ENCODE results near the gene UBE2G2. TPM values are rescaled to one million over a fixed set of nuclear protein-coding genes. Genes with fewer than 3 reads are reported as not detected.

The UBE2G2 gene
- total and polyA plus RNA-seq, 2 donors (not counting 3 experiments of a cell fraction or from before 2014, with no cell fraction given) = 95.0 to 114 TPM

GRCh38 chr21:44774972-44775371 is 26.6 kb downstream of the UBE2G2 start:
- Histone ChIP-seq H3K36me3 (ENCODE audit: control insufficient read depth in 2 of 2, extremely low read depth in 1 of 2, insufficient read depth in 2 of 2, low read length in 2 of 2) (peaks cover 19 to 32% of the 10 kb centered on the region in 2 experiments), H2AFZ (ENCODE audit: low read depth, low read length) (no peak overlapping the region), H3K79me2 (ENCODE audit: control insufficient read depth, insufficient read depth, low read length) (peaks cover 14% of the 10 kb centered on the region), H3K4me2 (ENCODE audit: insufficient read depth, low read length) (no peak overlapping the region), H3K9me1 (replicated peaks; ENCODE audit: control insufficient read depth, extremely low read depth, insufficient read depth, low read length) (no peaks in the 10 kb centered on the region), H3K4me1 (ENCODE audit: control insufficient read depth, extremely low read depth, insufficient read depth, low read length) (no peaks in the 10 kb centered on the region), H3K4me3 (replicated peaks in 1 of 3; ENCODE audit: insufficient read depth in 1 of 3, low read depth in 1 of 3, low read length in 3 of 3) (no peak overlapping the region), H3K9me3 (replicated peaks; ENCODE audit: control insufficient read depth, insufficient read depth, low read length) (no peaks in the 10 kb centered on the region), H4K20me1 (replicated peaks; ENCODE audit: control insufficient read depth, extremely low read depth, insufficient read depth, low read length) (no peaks in the 10 kb centered on the region), H3K9ac (replicated peaks; ENCODE audit: extremely low read depth, insufficient read depth, low read length) (no peak overlapping the region), H3K27me3 (ENCODE audit: control insufficient read depth in 2 of 2, insufficient read depth in 2 of 2, low read length in 2 of 2) (no peaks in the 10 kb centered on the region), H3K27ac (ENCODE audit: insufficient read depth, low read depth, low read length) (no peak overlapping the region)
- TF ChIP-seq GATA2 (IDR thresholded peaks at IDR 0.05; ENCODE audit: insufficient read depth, insufficient read length, low read depth, low read length) (no peak), CTCF (IDR thresholded peaks at IDR 0.05; ENCODE audit: extremely low read depth in 1 of 2, insufficient read depth in 1 of 2, low read depth in 1 of 2, low read length in 2 of 2) (no peak), POLR2A (IDR thresholded peaks at IDR 0.05; ENCODE audit: low read depth, low read length) (no peak), MYC (IDR thresholded peaks at IDR 0.05; ENCODE audit: low read depth, low read length) (no peak), JUN (IDR thresholded peaks at IDR 0.05; ENCODE audit: borderline replicate concordance, insufficient read depth, insufficient read length, low read depth) (no peak), MAX (IDR thresholded peaks at IDR 0.05; ENCODE audit: insufficient read depth, insufficient read length) (no peak), EZH2 (IDR thresholded peaks at IDR 0.05; ENCODE audit: borderline replicate concordance, low read depth, low read length, severe bottlenecking) (no peak), FOS (IDR thresholded peaks at IDR 0.05; ENCODE audit: borderline replicate concordance, insufficient read depth, low read length) (no peak), POLR2AphosphoS5 (IDR thresholded peaks at IDR 0.05; ENCODE audit: insufficient read depth, low read depth, low read length) (no peak)
- ChIA-PET POLR2A (no interaction called here), CTCF (interaction anchor here (1.5 to 2.0 kb wide), 3 partner anchors 9 to 18 kb away, joined by 3 to 9 read pairs (median 6); no protein-coding TSS in a partner anchor)
- DNase-seq (ENCODE audit: low read depth, low spot score) (no peak), FAIRE-seq (no peak)
- BruUV-seq (replicated peaks) = no TSS peak
- dilution Hi-C loops (cut with MboI; ENCODE audit: extremely low pct_ligation_motif_present, low sequenced_read_pairs) (no loop called here), intact Hi-C loops (cut with micrococcal nuclease) (no loop called here)
